Gastrocnemius medialis (tissue), 4 donors: Measurements from ENCODE around the gene OR5K3. TPM values are rescaled to one million over a fixed set of nuclear protein-coding genes. Genes with fewer than 3 reads are reported as not detected.

Experiments used
- ATAC-seq, 2 donors: fragments of 150-250 bp; one replicate each; pipeline ENCODE4 v1.9.1; 2016
- DNase-seq, 2 donors: peaks; one replicate each; pipeline ENCODE4 v3.0.0-alpha.2; 2019
- H3K27ac ChIP-seq, 4 donors: fragments of 200-600 bp; sonication (generic); 1 replicate in 1 of 4; 2 replicates in 3 of 4; pipeline ENCODE4 v1.5.1; 2016 to 2018; ENCODE audit warnings: mild to moderate bottlenecking in 2 of 4, moderate library complexity in 1 of 4
- H3K27me3 ChIP-seq, 3 donors: fragments of 200-600 bp; sonication (generic) in 2 of 3; 1 replicate in 1 of 3; 2 replicates in 2 of 3; pipeline versions ENCODE4 v1.5.1 to v1.6.0; 2016 to 2019; ENCODE audit warnings: mild to moderate bottlenecking in 1 of 3, moderate library complexity in 1 of 3
- H3K36me3 ChIP-seq, 2 donors: fragments of 200-600 bp; sonication (generic) in 1 of 2; one replicate each; pipeline ENCODE4 v1.5.1; 2017 to 2018
- H3K4me1 ChIP-seq, 2 donors: fragments of 200-600 bp; sonication (generic) in 1 of 2; one replicate each; pipeline ENCODE4 v1.5.1; 2016 to 2017; ENCODE audit warnings: mild to moderate bottlenecking in 2 of 2
- H3K4me3 ChIP-seq, 4 donors: fragments of 200-600 bp; sonication (generic) in 3 of 4; 1 replicate in 1 of 4; 2 replicates in 3 of 4; pipeline ENCODE4 v1.5.1; 2016 to 2019; ENCODE audit warnings: mild to moderate bottlenecking in 2 of 4
- H3K9me3 ChIP-seq, 3 donors: fragments of 200-600 bp; sonication (generic) in 2 of 3; 1 replicate in 1 of 3; 2 replicates in 2 of 3; pipeline ENCODE4 v1.5.1; 2016 to 2019
- CTCF ChIP-seq, 5 experiments: fragments of 450-650 bp in 3 of 5; fragments of 200-600 bp in 2 of 5; sonication (generic) in 2 of 5; IDR thresholded peaks in 4 of 5; conservative IDR thresholded peaks in 1 of 5; 1 replicate in 4 of 5; 2 replicates in 1 of 5; pipeline ENCODE4 v1.5.1; 2016 to 2019; ENCODE audit warnings: antibody characterized with exemption in 5 of 5, mild to moderate bottlenecking in 3 of 5, moderate library complexity in 3 of 5
- POLR2A ChIP-seq, 2 donors: fragments of 450-650 bp; IDR thresholded peaks; one replicate each; pipeline ENCODE4 v1.6.1; 2017; ENCODE audit warnings: antibody characterized with exemption in 2 of 2, mild to moderate bottlenecking in 2 of 2, moderate library complexity in 2 of 2
- in situ Hi-C, 4 donors: fragments of 200-750 bp; cut with MboI; loops; one replicate each; pipeline versions ENCODE4 v1.15.0 to v1.8.0; 2017; ENCODE audit warnings: low sequenced_read_pairs in 4 of 4
- intact Hi-C: fragments of 100-400 bp; cut with DNase I; formaldehyde crosslinking; loops from one replicate; pipeline ENCODE4 v1.15.1; 2023; ENCODE audit warnings: low total_unique reads
- total RNA-seq, 4 donors: library from RNA; depleted of rRNA; stranded (reverse); fragments of >200 nt; gene quantifications; one replicate each; pipeline versions ENCODE4 v1.1.0 to v1.2.3, GENCODE V29; 2016

Gene OR5K3
- total RNA-seq, 4 donors from 2014 or later = not detected

- ATAC-seq (no peak), DNase-seq (no peak)
- no peaks in the 10 kb centered on the region for H3K27me3 ChIP-seq
- H3K9me3 ChIP-seq = no peaks in the 10 kb centered on the region
- no peaks in the 10 kb centered on the region for H3K4me1 ChIP-seq
- no peak overlapping the region for H3K27ac ChIP-seq
- in situ Hi-C loops (loop anchor here in 1 of 4 donors (25.0 kb wide), 1 partner anchor 101 kb away; the partner anchor contains the start of gene OR5K1), intact Hi-C loops (no loop called here)
- no peaks in the 10 kb centered on the region for H3K36me3 ChIP-seq
- TF ChIP-seq CTCF (IDR thresholded peaks at IDR 0.05 in 4 of 5, conservative IDR thresholded peaks at IDR 0.05 in 1 of 5) (no peak), POLR2A (IDR thresholded peaks at IDR 0.05) (no peak)
- H3K4me3 ChIP-seq = no peak overlapping the region
Measured at GRCh38 chr3:98361289-98361688, 29.2 kb upstream of the OR5K3 start.

- intact Hi-C loops (no loop called here), in situ Hi-C loops (loop anchor here in 1 of 4 donors (25.0 kb wide), 1 partner anchor 95 kb away; the partner anchor contains the start of gene OR5K1)
- H3K27ac ChIP-seq = no peak overlapping the region
- no peak for ATAC-seq
- no peaks in the 10 kb centered on the region for H3K9me3 ChIP-seq
- H3K4me3 ChIP-seq = no peak overlapping the region
- no peaks in the 10 kb centered on the region for H3K4me1 ChIP-seq
- H3K27me3 ChIP-seq = no peaks in the 10 kb centered on the region
- DNase-seq = no peak
- TF ChIP-seq CTCF (IDR thresholded peaks at IDR 0.05 in 4 of 5, conservative IDR thresholded peaks at IDR 0.05 in 1 of 5) (no peak), POLR2A (IDR thresholded peaks at IDR 0.05) (no peak)
- H3K36me3 ChIP-seq = no peaks in the 10 kb centered on the region
Measured at GRCh38 chr3:98367464-98368246, 22.8 kb upstream of the OR5K3 start.

- Histone ChIP-seq H3K4me1 (no peaks in the 10 kb centered on the region), H3K36me3 (no peaks in the 10 kb centered on the region), H3K9me3 (no peaks in the 10 kb centered on the region), H3K4me3 (no peak overlapping the region), H3K27ac (no peak overlapping the region), H3K27me3 (no peaks in the 10 kb centered on the region)
- intact Hi-C loops = no loop called here
- in situ Hi-C loops = loop anchor here in 1 of 4 donors (25.0 kb wide), 1 partner anchor 91 kb away; the partner anchor contains the start of gene OR5K1
- DNase-seq (no peak), ATAC-seq (no peak)
- TF ChIP-seq POLR2A (IDR thresholded peaks at IDR 0.05) = no peak
- no peak for TF ChIP-seq CTCF (IDR thresholded peaks at IDR 0.05 in 4 of 5, conservative IDR thresholded peaks at IDR 0.05 in 1 of 5)
Measured at GRCh38 chr3:98371186-98371585, 19.3 kb upstream of the OR5K3 start.

- no peak for TF ChIP-seq CTCF (IDR thresholded peaks at IDR 0.05 in 4 of 5, conservative IDR thresholded peaks at IDR 0.05 in 1 of 5)
- TF ChIP-seq POLR2A (IDR thresholded peaks at IDR 0.05) = no peak
- H3K4me1 ChIP-seq = no peaks in the 10 kb centered on the region
- in situ Hi-C loops = loop anchor here in 1 of 4 donors (25.0 kb wide), 1 partner anchor 90 kb away; the partner anchor contains the start of gene OR5K1
- ATAC-seq (no peak), DNase-seq (no peak)
- intact Hi-C loops = no loop called here
- no peaks in the 10 kb centered on the region for H3K36me3 ChIP-seq
- no peaks in the 10 kb centered on the region for H3K9me3 ChIP-seq
- H3K27ac ChIP-seq = no peak overlapping the region
- H3K4me3 ChIP-seq = no peak overlapping the region
- no peaks in the 10 kb centered on the region for H3K27me3 ChIP-seq
Measured at GRCh38 chr3:98371853-98372252, 18.6 kb upstream of the OR5K3 start.
